ENCODE results near the gene HIGD1A. TPM values are rescaled to one million over a fixed set of nuclear protein-coding genes. Genes with fewer than 3 reads are reported as not detected.

HIGD1A gene
- total RNA-seq, 1 donor from 2014 or later = 150 TPM

GRCh38 chr3:42786212-42786611, 18.1 kb downstream of the HIGD1A start:
- DNase-seq (ENCODE audit: low read depth) = no peak
- H3K27me3 Mint-ChIP-seq (ENCODE audit: low read depth, unreplicated experiment) = no peaks in the 10 kb centered on the region
- no peaks in the 10 kb centered on the region for H3K9me3 Mint-ChIP-seq (ENCODE audit: unreplicated experiment)
- H3K79me2 ChIP-seq (ENCODE audit: insufficient read depth, low read length) = peaks cover 25% of the 10 kb centered on the region
- no peak overlapping the region for H3K4me2 ChIP-seq (ENCODE audit: low read length)
- no peak overlapping the region for H3K27ac ChIP-seq (ENCODE audit: low read depth, low read length)
- no peak overlapping the region for H3K9ac ChIP-seq (ENCODE audit: low read length)
- no peaks in the 10 kb centered on the region for H3K4me1 Mint-ChIP-seq (ENCODE audit: low read depth, unreplicated experiment)
- H3K27ac Mint-ChIP-seq (ENCODE audit: unreplicated experiment) = no peak overlapping the region
- H3K4me3 Mint-ChIP-seq (ENCODE audit: unreplicated experiment) = no peak overlapping the region
- H3K36me3 Mint-ChIP-seq (ENCODE audit: low read depth, unreplicated experiment) = peaks cover 3% of the 10 kb centered on the region
- no peaks in the 10 kb centered on the region for H3K27me3 ChIP-seq (ENCODE audit: insufficient read depth, low read length)
- H3K9me3 ChIP-seq (ENCODE audit: insufficient read depth, low read depth, low read length) = no peaks in the 10 kb centered on the region
- FAIRE-seq = peak; percentile 13
- no peak for TF ChIP-seq EZH2 (IDR thresholded peaks at IDR 0.05; ENCODE audit: insufficient read depth, low read length)
- TF ChIP-seq CTCF (IDR thresholded peaks at IDR 0.05; ENCODE audit: insufficient read depth, low read depth, low read length) = no peak
- H3K4me3 ChIP-seq (ENCODE audit: insufficient read depth, low read depth, low read length) = no peak overlapping the region
- H4K20me1 ChIP-seq (ENCODE audit: insufficient read depth, low read length) = peaks cover 16% of the 10 kb centered on the region
- peaks cover 31% of the 10 kb centered on the region for H3K36me3 ChIP-seq (ENCODE audit: insufficient read depth, low read length)
- no peak overlapping the region for H2AFZ ChIP-seq (ENCODE audit: low read depth, low read length)
- no peaks in the 10 kb centered on the region for H3K4me1 ChIP-seq (ENCODE audit: insufficient read depth, low read length)

- Histone ChIP-seq H3K4me3 (ENCODE audit: insufficient read depth, low read depth, low read length) (no peak overlapping the region), H3K79me2 (ENCODE audit: insufficient read depth, low read length) (no peaks in the 10 kb centered on the region), H3K9me3 (ENCODE audit: insufficient read depth, low read depth, low read length) (no peaks in the 10 kb centered on the region), H3K9ac (ENCODE audit: low read length) (no peak overlapping the region), H4K20me1 (ENCODE audit: insufficient read depth, low read length) (peaks cover 12% of the 10 kb centered on the region), H2AFZ (ENCODE audit: low read depth, low read length) (no peak overlapping the region), H3K36me3 (ENCODE audit: insufficient read depth, low read length) (peaks cover 17% of the 10 kb centered on the region), H3K4me1 (ENCODE audit: insufficient read depth, low read length) (no peaks in the 10 kb centered on the region), H3K27me3 (ENCODE audit: insufficient read depth, low read length) (no peaks in the 10 kb centered on the region), H3K27ac (ENCODE audit: low read depth, low read length) (no peak overlapping the region), H3K4me2 (ENCODE audit: low read length) (no peak overlapping the region)
- Mint-ChIP-seq H3K9me3 (ENCODE audit: unreplicated experiment) (no peaks in the 10 kb centered on the region), H3K36me3 (ENCODE audit: low read depth, unreplicated experiment) (no peaks in the 10 kb centered on the region), H3K27me3 (ENCODE audit: low read depth, unreplicated experiment) (no peaks in the 10 kb centered on the region), H3K4me1 (ENCODE audit: low read depth, unreplicated experiment) (no peaks in the 10 kb centered on the region), H3K4me3 (ENCODE audit: unreplicated experiment) (no peak overlapping the region), H3K27ac (ENCODE audit: unreplicated experiment) (no peak overlapping the region)
- DNase-seq (ENCODE audit: low read depth) (peak; percentile 39), FAIRE-seq (peak; percentile 88)
- TF ChIP-seq CTCF (IDR thresholded peaks at IDR 0.05; ENCODE audit: insufficient read depth, low read depth, low read length) (peak; percentile 65), EZH2 (IDR thresholded peaks at IDR 0.05; ENCODE audit: insufficient read depth, low read length) (no peak)
Observed at GRCh38 chr3:42780892-42781700, 23.2 kb downstream of the HIGD1A start.

GRCh38 chr3:42780398-42780797, 23.9 kb downstream of the HIGD1A start:
- H3K4me3 Mint-ChIP-seq (ENCODE audit: unreplicated experiment) = no peak overlapping the region
- Histone ChIP-seq H3K9me3 (ENCODE audit: insufficient read depth, low read depth, low read length) (no peaks in the 10 kb centered on the region), H3K4me2 (ENCODE audit: low read length) (no peak overlapping the region), H3K79me2 (ENCODE audit: insufficient read depth, low read length) (no peaks in the 10 kb centered on the region), H3K4me1 (ENCODE audit: insufficient read depth, low read length) (no peaks in the 10 kb centered on the region), H3K27ac (ENCODE audit: low read depth, low read length) (no peak overlapping the region), H3K4me3 (ENCODE audit: insufficient read depth, low read depth, low read length) (no peak overlapping the region), H4K20me1 (ENCODE audit: insufficient read depth, low read length) (peaks cover 12% of the 10 kb centered on the region), H3K27me3 (ENCODE audit: insufficient read depth, low read length) (no peaks in the 10 kb centered on the region), H3K9ac (ENCODE audit: low read length) (no peak overlapping the region), H2AFZ (ENCODE audit: low read depth, low read length) (no peak overlapping the region), H3K36me3 (ENCODE audit: insufficient read depth, low read length) (peaks cover 12% of the 10 kb centered on the region)
- TF ChIP-seq EZH2 (IDR thresholded peaks at IDR 0.05; ENCODE audit: insufficient read depth, low read length) (no peak), CTCF (IDR thresholded peaks at IDR 0.05; ENCODE audit: insufficient read depth, low read depth, low read length) (no peak)
- H3K27ac Mint-ChIP-seq (ENCODE audit: unreplicated experiment) = no peak overlapping the region
- no peaks in the 10 kb centered on the region for H3K36me3 Mint-ChIP-seq (ENCODE audit: low read depth, unreplicated experiment)
- FAIRE-seq (no peak), DNase-seq (ENCODE audit: low read depth) (no peak)
- H3K27me3 Mint-ChIP-seq (ENCODE audit: low read depth, unreplicated experiment) = no peaks in the 10 kb centered on the region
- H3K4me1 Mint-ChIP-seq (ENCODE audit: low read depth, unreplicated experiment) = no peaks in the 10 kb centered on the region
- H3K9me3 Mint-ChIP-seq (ENCODE audit: unreplicated experiment) = no peaks in the 10 kb centered on the region
